Measurements from ENCODE around the gene LGALS3. TPM values are rescaled to one million over a fixed set of nuclear protein-coding genes. Genes with fewer than 3 reads are reported as not detected.
A peak's percentile ranks its signal among the peaks of the same experiment; 100 is the strongest.

LGALS3 gene
- total RNA-seq, 1 donor from 2014 or later = 528 TPM

GRCh38 chr14:55157080-55157479 is 28.0 kb downstream of the LGALS3 start:
- Histone ChIP-seq H3K4me3 (no peak overlapping the region), H3K36me3 (no peaks in the 10 kb centered on the region), H3K4me1 (no peaks in the 10 kb centered on the region), H3K9me3 (no peaks in the 10 kb centered on the region), H3K27ac (no peak overlapping the region), H3K27me3 (ENCODE audit: low read depth) (no peaks in the 10 kb centered on the region)
- intact Hi-C loops (cut with DNase I) = loop anchor here (10.0 kb wide), 1 partner anchor 62 kb away; no protein-coding TSS in a partner anchor
- no peak for ATAC-seq
- TF ChIP-seq CTCF (IDR thresholded peaks at IDR 0.05) = no peak
- DNase-seq = no peak

GRCh38 chr14:55158412-55158811 is 29.4 kb downstream of the LGALS3 start:
- Histone ChIP-seq H3K4me3 (no peak overlapping the region), H3K36me3 (no peaks in the 10 kb centered on the region), H3K27me3 (ENCODE audit: low read depth) (no peaks in the 10 kb centered on the region), H3K4me1 (no peaks in the 10 kb centered on the region), H3K9me3 (no peaks in the 10 kb centered on the region), H3K27ac (no peak overlapping the region)
- intact Hi-C loops (cut with DNase I) = loop anchor here (10.0 kb wide), 1 partner anchor 64 kb away; no protein-coding TSS in a partner anchor
- ATAC-seq (no peak), DNase-seq (no peak)
- no peak for TF ChIP-seq CTCF (IDR thresholded peaks at IDR 0.05)

- Histone ChIP-seq H3K9me3 (no peaks in the 10 kb centered on the region), H3K4me1 (no peaks in the 10 kb centered on the region), H3K27ac (no peak overlapping the region), H3K27me3 (ENCODE audit: low read depth) (no peaks in the 10 kb centered on the region), H3K4me3 (no peak overlapping the region), H3K36me3 (no peaks in the 10 kb centered on the region)
- intact Hi-C loops (cut with DNase I) = no loop called here
- peak; percentile 69 for TF ChIP-seq CTCF (IDR thresholded peaks at IDR 0.05)
- DNase-seq (no peak), ATAC-seq (peak; percentile 78 to 83)
Observed at GRCh38 chr14:55160989-55161388, 31.9 kb downstream of the LGALS3 start.

- intact Hi-C loops (cut with DNase I) = no loop called here
- Histone ChIP-seq H3K9me3 (no peaks in the 10 kb centered on the region), H3K4me3 (no peak overlapping the region), H3K36me3 (no peaks in the 10 kb centered on the region), H3K4me1 (no peaks in the 10 kb centered on the region), H3K27ac (no peak overlapping the region), H3K27me3 (ENCODE audit: low read depth) (no peaks in the 10 kb centered on the region)
- no peak for TF ChIP-seq CTCF (IDR thresholded peaks at IDR 0.05)
- DNase-seq (no peak), ATAC-seq (no peak)
Observed at GRCh38 chr14:55170526-55170925, 41.5 kb downstream of the LGALS3 start.

- no peaks in the 10 kb centered on the region for H3K36me3 ChIP-seq
- H3K9me3 ChIP-seq = no peaks in the 10 kb centered on the region
- ATAC-seq (no peak), DNase-seq (no peak)
- no peaks in the 10 kb centered on the region for H3K4me1 ChIP-seq
- TF ChIP-seq CTCF (IDR thresholded peaks at IDR 0.05) = no peak
- intact Hi-C loops (cut with DNase I) = no loop called here
- H3K27me3 ChIP-seq (ENCODE audit: low read depth) = no peaks in the 10 kb centered on the region
- no peak overlapping the region for H3K27ac ChIP-seq
- H3K4me3 ChIP-seq = no peak overlapping the region
Observed at GRCh38 chr14:55180006-55180405, 51.0 kb downstream of the LGALS3 start.

- Histone ChIP-seq H3K9me3 (no peaks in the 10 kb centered on the region), H3K4me1 (no peaks in the 10 kb centered on the region), H3K27ac (no peak overlapping the region), H3K27me3 (ENCODE audit: low read depth) (no peaks in the 10 kb centered on the region), H3K4me3 (no peak overlapping the region), H3K36me3 (no peaks in the 10 kb centered on the region)
- DNase-seq (no peak), ATAC-seq (peak in 1 of 2 donors; percentile 35)
- intact Hi-C loops (cut with DNase I) = no loop called here
- no peak for TF ChIP-seq CTCF (IDR thresholded peaks at IDR 0.05)
Observed at GRCh38 chr14:55180434-55180833, 51.4 kb downstream of the LGALS3 start.

Data from lower lobe of right lung (tissue), 2 donors.